LNCaP clone FGC (cell line): Measurements from ENCODE around the gene M6PR.
"Not testable (repeated sequence)": the region's sequence is repeated elsewhere in the genome, so short reads cannot be mapped to it uniquely, and the experiment has no call there.

Source experiments
- DNase-seq: peaks from one replicate; pipeline ENCODE4 v3.0.0-alpha.2; 2011; ENCODE audit warnings: low read depth
- H3K4me3 ChIP-seq: 2 replicates; pipeline ENCODE4 v1.5.1; 2011; ENCODE audit warnings: mild to moderate bottlenecking, low read depth, low read length, control low read depth
- CTCF ChIP-seq: IDR thresholded peaks from 2 replicates; pipeline ENCODE4 v1.5.1; 2012; ENCODE audit warnings: mild to moderate bottlenecking; ENCODE audit not compliant: control insufficient read depth, insufficient read depth; ENCODE audit errors: extremely low read depth

The M6PR gene

GRCh38 chr12:8917031-8917430 is 32.4 kb downstream of the M6PR start:
- H3K4me3 ChIP-seq: no peak overlapping the region
- DNase-seq: no peak
- no peak for TF ChIP-seq CTCF

- 0 out of 2 replicates have a peak overlapping the region, but pooled peaks have one; percentile 10 for H3K4me3 ChIP-seq
- TF ChIP-seq CTCF: no peak
- peak; percentile 66 for DNase-seq
Measured at GRCh38 chr12:8916154-8916553, 33.3 kb downstream of the M6PR start.

GRCh38 chr12:8914716-8915526 is 34.5 kb downstream of the M6PR start:
- DNase-seq: no peak
- TF ChIP-seq CTCF: no peak
- peak overlapping the region; percentile 68 for H3K4me3 ChIP-seq

GRCh38 chr12:8914033-8914715 is 35.3 kb downstream of the M6PR start, which contains the start of gene PHC1:
Gene PHC1, plus strand, starts transcription at chr12:8914509. Its CDS starts 3,169 bp downstream, at chr12:8917678.
- DNase-seq: not testable (repeated sequence)
- TF ChIP-seq CTCF: peak; percentile 55
- H3K4me3 ChIP-seq: peak within 1 kb of the TSS; percentile 68

- no peak for TF ChIP-seq CTCF
- DNase-seq: no peak
- H3K4me3 ChIP-seq: peak overlapping the region; percentile 68
Measured at GRCh38 chr12:8913702-8914032, 35.8 kb downstream of the M6PR start.

- TF ChIP-seq CTCF: peak; percentile 25; the same call in 1 of the 2 replicates
- peak overlapping the region; percentile 68 for H3K4me3 ChIP-seq
Measured at GRCh38 chr12:8912914-8913313, 36.5 kb downstream of the M6PR start.

More at GRCh38 chr12:8912914-8913313, 36.5 kb downstream of the M6PR start:
- peak; percentile 90 for DNase-seq
